Thyroid gland (tissue), 4 donors: ENCODE data around the gene FMO2. TPM values are rescaled to one million over a fixed set of nuclear protein-coding genes. Genes with fewer than 3 reads are reported as not detected.

ENCODE experiments used
- DNase-seq, 2 donors: peaks; one replicate each; pipeline ENCODE4 v3.0.0-alpha.2; 2019
- H3K27ac ChIP-seq, 3 donors: fragments of 200-600 bp; sonication (generic); 1 replicate in 2 of 3; 2 replicates in 1 of 3; pipeline ENCODE4 v1.5.1; 2016 to 2019; ENCODE audit warnings: mild to moderate bottlenecking in 1 of 3, moderate library complexity in 1 of 3
- H3K27me3 ChIP-seq: fragments of 200-600 bp; sonication (generic); one replicate; pipeline ENCODE4 v1.5.1; 2019
- H3K36me3 ChIP-seq, 2 donors: fragments of 200-600 bp; sonication (generic); one replicate each; pipeline ENCODE4 v1.5.1; 2016 to 2019
- H3K4me1 ChIP-seq, 2 donors: fragments of 200-600 bp; sonication (generic); one replicate each; pipeline ENCODE4 v1.5.1; 2017 to 2019
- H3K4me3 ChIP-seq, 3 donors: fragments of 200-600 bp; sonication (generic); replicated peaks in 1 of 3; 1 replicate in 2 of 3; 2 replicates in 1 of 3; pipeline ENCODE4 v1.5.1; 2016; ENCODE audit warnings: mild to moderate bottlenecking in 1 of 3
- H3K9me3 ChIP-seq: fragments of 200-600 bp; sonication (generic); one replicate; pipeline ENCODE4 v1.5.1; 2017
- CTCF ChIP-seq, 6 experiments: fragments of 200-600 bp in 3 of 6; fragments of 450-650 bp in 3 of 6; sonication (generic) in 3 of 6; IDR thresholded peaks; one replicate each; pipeline ENCODE4 v1.5.1; 2016 to 2019; ENCODE audit warnings: antibody characterized with exemption in 6 of 6, mild to moderate bottlenecking in 2 of 6, inconsistent platforms in 1 of 6, moderate library complexity in 1 of 6
- POLR2A ChIP-seq, 2 donors: fragments of 450-650 bp; IDR thresholded peaks; one replicate each; pipeline ENCODE4 v1.6.1; 2017; ENCODE audit warnings: antibody characterized with exemption in 2 of 2, mild to moderate bottlenecking in 2 of 2, moderate library complexity in 1 of 2
- WGBS, 2 donors: methylation state at CpG; one replicate each; pipeline ENCODE4 v1.1.5; 2017; 5-methylcytosine and 5-hydroxymethylcytosine counted together
- intact Hi-C: fragments of 100-400 bp; cut with DNase I; formaldehyde crosslinking; loops from one replicate; pipeline ENCODE4 v1.15.1; 2023
- total RNA-seq, 4 donors: library from RNA; depleted of rRNA; stranded (reverse); fragments of >200 nt; gene quantifications; one replicate each; pipeline ENCODE4 v1.2.3, GENCODE V29; 2016

FMO2 gene
- total RNA-seq, 4 donors from 2014 or later, result 13.8 to 128 (median 14.5) TPM

- intact Hi-C loops, result no loop called here
- Histone ChIP-seq H3K36me3 (no peaks in the 10 kb centered on the region), H3K27me3 (no peaks in the 10 kb centered on the region), H3K9me3 (no peaks in the 10 kb centered on the region), H3K27ac (no peak overlapping the region), H3K4me1 (no peaks in the 10 kb centered on the region), H3K4me3 (no peak overlapping the region)
- WGBS, 2 donors, result 90 to 92% methylated on average over 1 of the region's 1 CpG
- TF ChIP-seq POLR2A (IDR thresholded peaks at IDR 0.05) (no peak), CTCF (IDR thresholded peaks at IDR 0.05) (no peak)
- DNase-seq, result no peak
Observed at GRCh38 chr1:171173069-171173468, 12.0 kb upstream of the FMO2 start.

GRCh38 chr1:171174560-171175294, 10.4 kb upstream of the FMO2 start:
- 85 to 93% methylated on average over 1 of the region's 1 CpG for WGBS, 2 donors
- intact Hi-C loops, result no loop called here
- DNase-seq, result no peak
- no peak overlapping the region for H3K27ac ChIP-seq
- H3K9me3 ChIP-seq, result no peaks in the 10 kb centered on the region
- H3K36me3 ChIP-seq, result no peaks in the 10 kb centered on the region
- TF ChIP-seq CTCF (IDR thresholded peaks at IDR 0.05), result no peak
- no peak for TF ChIP-seq POLR2A (IDR thresholded peaks at IDR 0.05)
- no peaks in the 10 kb centered on the region for H3K4me1 ChIP-seq
- H3K27me3 ChIP-seq, result no peaks in the 10 kb centered on the region
- no peak overlapping the region for H3K4me3 ChIP-seq

GRCh38 chr1:171177261-171177660, 7.8 kb upstream of the FMO2 start:
- Histone ChIP-seq H3K36me3 (no peaks in the 10 kb centered on the region), H3K4me1 (no peaks in the 10 kb centered on the region), H3K27ac (no peak overlapping the region), H3K9me3 (no peaks in the 10 kb centered on the region), H3K27me3 (no peaks in the 10 kb centered on the region), H3K4me3 (no peak overlapping the region)
- no peak for DNase-seq
- TF ChIP-seq POLR2A (IDR thresholded peaks at IDR 0.05) (no peak), CTCF (IDR thresholded peaks at IDR 0.05) (no peak)
- intact Hi-C loops, result no loop called here
- WGBS, 2 donors, result 91 to 92% methylated on average over 4 of the region's 4 CpGs

- H3K4me1 ChIP-seq, result no peaks in the 10 kb centered on the region
- H3K27ac ChIP-seq, result no peak overlapping the region
- no peaks in the 10 kb centered on the region for H3K27me3 ChIP-seq
- DNase-seq, result no peak
- TF ChIP-seq CTCF (IDR thresholded peaks at IDR 0.05), result no peak
- no peak for TF ChIP-seq POLR2A (IDR thresholded peaks at IDR 0.05)
- H3K9me3 ChIP-seq, result no peaks in the 10 kb centered on the region
- WGBS, 2 donors, result 83 to 85% methylated on average over 5 of the region's 5 CpGs
- intact Hi-C loops, result no loop called here
- no peaks in the 10 kb centered on the region for H3K36me3 ChIP-seq
- no peak overlapping the region for H3K4me3 ChIP-seq
Observed at GRCh38 chr1:171179318-171180227, 5.5 kb upstream of the FMO2 start.

- Histone ChIP-seq H3K9me3 (no peaks in the 10 kb centered on the region), H3K27me3 (no peaks in the 10 kb centered on the region), H3K36me3 (no peaks in the 10 kb centered on the region), H3K27ac (no peak overlapping the region), H3K4me3 (no peak overlapping the region), H3K4me1 (no peaks in the 10 kb centered on the region)
- no peak for TF ChIP-seq POLR2A (IDR thresholded peaks at IDR 0.05)
- TF ChIP-seq CTCF (IDR thresholded peaks at IDR 0.05), result no peak
- 93 to 94% methylated on average over 2 of the region's 2 CpGs for WGBS, 2 donors
- DNase-seq, result no peak
- intact Hi-C loops, result no loop called here
Observed at GRCh38 chr1:171180670-171181069, 4.4 kb upstream of the FMO2 start.
